Mesothelial cell of epicardium (in vitro differentiated cells): ENCODE data around the gene KRTAP10-4. TPM values are rescaled to one million over a fixed set of nuclear protein-coding genes. Genes with fewer than 3 reads are reported as not detected.
A peak's percentile ranks its signal among the peaks of the same experiment; 100 is the strongest.
"Not testable (repeated sequence)": the region's sequence is repeated elsewhere in the genome, so short reads cannot be mapped to it uniquely, and the experiment has no call there.

ENCODE experiments used
- DNase-seq, 2 experiments: peaks; one replicate each; pipeline ENCODE4 v3.0.0; 2021; ENCODE audit warnings: low spot score in 2 of 2; ENCODE audit not compliant: unreplicated experiment in 2 of 2
- H3K27ac Mint-ChIP-seq: 2 replicates; pipeline ENCODE4 v1.8.0; 2021; ENCODE audit warnings: mixed read lengths
- H3K27me3 Mint-ChIP-seq: 2 replicates; pipeline ENCODE4 v1.8.0; 2021; ENCODE audit warnings: low read depth, mixed read lengths
- H3K36me3 Mint-ChIP-seq: 2 replicates; pipeline ENCODE4 v1.8.0; 2021; ENCODE audit warnings: mixed read lengths
- H3K4me1 Mint-ChIP-seq: 2 replicates; pipeline ENCODE4 v1.8.0; 2021; ENCODE audit warnings: mixed read lengths
- H3K4me3 Mint-ChIP-seq: 2 replicates; pipeline ENCODE4 v1.8.0; 2021; ENCODE audit warnings: mild to moderate bottlenecking, moderate library complexity, mixed read lengths
- H3K9me3 Mint-ChIP-seq: 2 replicates; pipeline ENCODE4 v1.8.0; 2021; ENCODE audit warnings: mixed read lengths
- CTCF ChIP-seq: fragments of 200-600 bp; sonication (generic); IDR thresholded peaks from one replicate; pipeline ENCODE4 v1.5.0; 2021; ENCODE audit warnings: antibody characterized with exemption; ENCODE audit not compliant: unreplicated experiment
- total RNA-seq: library from RNA; stranded (reverse); gene quantifications from 3 replicates; pipeline ENCODE4 v1.2.1, GENCODE V29; 2021

KRTAP10-4 gene
- total RNA-seq, 1 donor from 2014 or later = not detected

GRCh38 chr21:44548922-44549321 lies 24.6 kb upstream of the KRTAP10-4 start:
- DNase-seq = no peak
- Mint-ChIP-seq H3K4me1 (peaks cover 35% of the 10 kb centered on the region), H3K36me3 (peaks cover 9% of the 10 kb centered on the region), H3K27ac (peak overlapping the region; percentile 92), H3K9me3 (peaks cover 29% of the 10 kb centered on the region), H3K4me3 (no peak overlapping the region), H3K27me3 (no peaks in the 10 kb centered on the region)
- no peak for TF ChIP-seq CTCF

GRCh38 chr21:44549525-44550211 lies 23.9 kb upstream of the KRTAP10-4 start:
- H3K4me3 Mint-ChIP-seq = no peak overlapping the region
- no peak for DNase-seq
- H3K9me3 Mint-ChIP-seq = peaks cover 29% of the 10 kb centered on the region
- H3K27ac Mint-ChIP-seq = peak overlapping the region; percentile 92
- peaks cover 9% of the 10 kb centered on the region for H3K36me3 Mint-ChIP-seq
- TF ChIP-seq CTCF = no peak
- no peaks in the 10 kb centered on the region for H3K27me3 Mint-ChIP-seq
- peaks cover 35% of the 10 kb centered on the region for H3K4me1 Mint-ChIP-seq

- H3K4me3 Mint-ChIP-seq, H3K27me3 Mint-ChIP-seq, H3K36me3 Mint-ChIP-seq, H3K27ac Mint-ChIP-seq: not testable (repeated sequence)
- peaks cover 35% of the 10 kb centered on the region for H3K4me1 Mint-ChIP-seq
- DNase-seq = peak in 1 of 2 experiments; percentile 36
- H3K9me3 Mint-ChIP-seq = peaks cover 29% of the 10 kb centered on the region
Observed at GRCh38 chr21:44550285-44550684, 23.2 kb upstream of the KRTAP10-4 start.

GRCh38 chr21:44550807-44551206 lies 22.7 kb upstream of the KRTAP10-4 start:
- H3K9me3 Mint-ChIP-seq = peaks cover 24% of the 10 kb centered on the region
- peaks cover 7% of the 10 kb centered on the region for H3K36me3 Mint-ChIP-seq
- no peak overlapping the region for H3K27ac Mint-ChIP-seq
- H3K4me3 Mint-ChIP-seq = no peak overlapping the region
- H3K4me1 Mint-ChIP-seq = peaks cover 35% of the 10 kb centered on the region
- DNase-seq = no peak
- H3K27me3 Mint-ChIP-seq = no peaks in the 10 kb centered on the region
- TF ChIP-seq CTCF = no peak

GRCh38 chr21:44551340-44551961 lies 22.1 kb upstream of the KRTAP10-4 start, which contains the start of gene KRTAP10-2:
Gene KRTAP10-2, minus strand, starts transcription at chr21:44551505. Its CDS starts 47 bp downstream, at chr21:44551458.
- Mint-ChIP-seq H3K27ac (peak within 1 kb of the TSS; percentile 59), H3K4me3 (no peak within 1 kb of the TSS), H3K4me1 (peaks cover 35% of the 10 kb centered on the region), H3K27me3 (no peaks in the 10 kb centered on the region), H3K36me3 (peaks cover 7% of the 10 kb centered on the region), H3K9me3 (peaks cover 23% of the 10 kb centered on the region)
- DNase-seq = peak in 1 of 2 experiments; percentile 34
- TF ChIP-seq CTCF = no peak

- Mint-ChIP-seq H3K4me3 (no peak overlapping the region), H3K36me3 (peaks cover under 1% of the 10 kb centered on the region), H3K27ac (peak overlapping the region; percentile 59), H3K27me3 (no peaks in the 10 kb centered on the region), H3K9me3 (peaks cover 16% of the 10 kb centered on the region), H3K4me1 (peaks cover 38% of the 10 kb centered on the region)
- TF ChIP-seq CTCF = no peak
- DNase-seq = no peak
Observed at GRCh38 chr21:44552136-44552535, 21.4 kb upstream of the KRTAP10-4 start.
